SKM-1 treated with dmso at 0.1 percent for 144 hours (cell line): ENCODE results near the gene MYOD1.

Experiments used
- DNase-seq: peaks from one replicate; lab custom pipeline; 2025; ENCODE audit not compliant: unreplicated experiment; lab: John Stamatoyannopoulos, UW

Gene MYOD1

DNA sequence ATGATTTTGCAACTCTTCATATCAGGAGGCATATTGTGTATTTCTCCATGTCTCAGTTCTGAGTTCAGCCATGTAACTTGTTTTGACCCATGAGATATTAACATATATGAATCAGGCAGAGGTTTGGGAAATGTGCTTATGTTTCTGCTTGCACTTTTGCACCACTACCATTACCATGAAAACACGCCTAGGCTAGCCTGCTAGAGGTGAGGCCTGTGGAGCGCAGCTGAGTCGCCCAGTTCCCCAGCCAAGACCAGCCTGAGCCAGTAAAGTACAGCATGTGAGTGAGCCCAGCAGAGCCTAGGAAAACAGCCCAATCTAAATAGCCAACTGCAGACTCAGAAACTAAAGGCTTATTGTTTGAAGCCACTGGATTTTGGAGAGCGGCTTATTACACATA, 18.4 kb upstream of the MYOD1 start:
- DNase-seq = no peak

DNA sequence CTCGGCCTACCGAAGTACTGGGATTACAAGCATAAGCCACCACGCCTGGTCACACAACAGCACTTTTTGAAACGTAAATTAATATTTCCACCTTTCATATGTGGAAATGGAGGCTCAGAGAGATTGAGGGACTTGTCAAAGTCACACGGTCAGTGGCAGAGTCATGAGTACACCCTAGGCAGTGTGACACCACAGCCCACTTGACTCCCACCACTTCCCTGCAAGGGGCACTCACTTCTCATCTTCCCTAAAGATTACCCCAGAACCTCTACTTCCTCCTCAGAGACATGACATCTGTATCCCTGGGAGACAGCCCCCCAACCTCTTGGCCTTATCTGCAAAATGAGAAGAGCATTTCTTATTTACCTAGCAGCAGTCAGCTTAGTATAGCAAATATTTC, 16.5 kb upstream of the MYOD1 start:
- DNase-seq = no peak

DNA sequence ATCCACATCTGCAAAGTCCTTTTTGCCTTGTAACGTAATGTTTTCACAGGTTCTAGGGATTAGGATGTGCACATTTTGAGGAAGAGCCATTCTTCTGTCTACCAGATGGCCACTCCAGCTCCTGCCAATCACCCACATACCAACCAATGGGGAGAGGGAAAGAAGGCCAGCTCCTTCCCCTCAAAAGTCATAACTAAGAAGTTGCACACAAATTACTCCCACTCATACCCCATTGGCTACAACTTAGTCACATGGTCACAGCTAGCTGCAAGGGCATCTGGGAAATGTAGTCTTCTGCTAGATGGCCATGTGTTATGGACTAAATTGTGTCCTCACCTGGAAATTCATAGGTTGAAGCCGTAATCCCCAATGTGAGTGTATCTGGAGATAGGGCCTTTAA, 15.4 kb upstream of the MYOD1 start:
- no peak for DNase-seq

DNA sequence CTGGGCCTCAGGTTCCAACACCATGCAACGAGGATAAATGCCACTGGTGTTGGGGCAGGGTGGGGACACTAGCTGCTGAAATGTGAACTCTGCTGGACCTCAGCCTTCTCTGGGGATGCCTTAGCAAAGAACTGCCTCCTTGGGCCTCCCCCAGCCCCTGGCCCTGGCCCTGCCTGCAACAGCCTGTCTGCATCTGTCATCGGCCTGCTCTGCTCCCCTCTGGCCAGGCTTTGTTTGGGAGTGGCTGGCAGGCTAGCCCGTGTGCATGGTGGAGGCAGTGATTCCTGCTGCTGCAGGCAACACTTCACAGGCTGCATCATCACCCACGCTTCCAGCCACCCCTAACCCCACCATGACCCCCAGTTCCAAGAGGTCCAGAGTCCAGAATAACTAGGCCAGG, 11.5 kb upstream of the MYOD1 start:
- no peak for DNase-seq

DNA sequence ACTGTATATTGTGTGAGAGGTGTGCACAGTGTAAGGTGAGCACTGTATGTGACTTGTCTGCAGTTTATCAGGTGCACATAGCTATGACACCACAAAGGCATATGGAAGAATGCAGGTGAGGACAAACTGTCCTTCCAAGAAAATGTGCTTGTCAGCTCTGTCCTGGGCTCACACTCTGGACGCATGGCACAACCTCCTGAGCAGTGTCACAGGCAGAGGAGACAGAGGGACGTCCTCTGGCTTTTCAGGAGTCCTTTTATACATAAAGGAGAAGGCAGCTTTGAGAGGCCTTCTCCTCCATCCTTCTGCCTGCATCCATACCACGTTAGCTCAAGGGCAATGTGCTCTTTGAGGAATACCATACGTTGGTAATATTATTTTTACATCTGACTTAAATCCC, 7.5 kb upstream of the MYOD1 start:
- DNase-seq = no peak

DNA sequence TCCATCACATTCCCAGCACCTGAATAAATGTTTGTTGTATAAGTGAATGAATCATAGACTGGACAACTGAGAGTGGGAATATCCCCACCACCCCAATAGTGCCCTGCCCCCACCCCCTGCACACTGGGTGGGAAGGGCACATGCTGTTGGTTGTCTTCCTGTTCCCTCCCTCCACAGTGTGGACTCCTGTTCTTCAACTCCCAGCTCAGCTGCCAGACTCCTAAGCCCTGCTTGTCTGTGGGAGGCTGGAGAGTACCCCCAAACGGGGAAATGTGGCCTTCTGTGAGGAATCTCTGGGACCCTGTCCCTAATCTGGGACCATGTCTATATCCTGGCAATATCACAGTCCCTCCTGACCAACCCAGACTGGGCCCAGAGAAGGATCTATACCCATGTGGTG, 5.5 kb upstream of the MYOD1 start:
- no peak for DNase-seq

DNA sequence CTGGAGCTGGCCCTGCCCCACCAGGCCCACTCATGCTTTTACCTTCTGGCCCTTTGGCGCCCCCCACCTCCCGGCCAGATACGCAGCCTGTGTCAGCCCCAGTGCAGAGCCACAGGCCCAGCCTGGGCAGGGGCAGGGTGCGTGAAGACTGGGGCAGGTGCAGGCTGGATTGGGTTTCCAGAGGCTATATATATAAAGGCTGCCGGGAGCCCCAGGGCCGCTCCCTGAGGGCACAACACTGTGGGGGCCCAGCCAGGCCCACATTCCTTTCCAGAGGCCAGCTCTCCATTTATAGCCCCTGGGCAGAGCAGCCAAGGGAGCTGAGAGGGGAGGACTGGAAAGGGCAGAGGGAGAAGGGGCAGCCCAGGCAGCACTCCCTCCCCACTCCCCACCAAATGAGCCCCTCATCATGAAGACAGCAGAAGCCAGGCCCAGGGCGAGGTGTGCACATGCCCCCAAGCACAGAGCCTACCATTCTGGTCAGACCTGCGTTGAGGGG, 5.0 kb upstream of the MYOD1 start:
- no peak for DNase-seq

DNA sequence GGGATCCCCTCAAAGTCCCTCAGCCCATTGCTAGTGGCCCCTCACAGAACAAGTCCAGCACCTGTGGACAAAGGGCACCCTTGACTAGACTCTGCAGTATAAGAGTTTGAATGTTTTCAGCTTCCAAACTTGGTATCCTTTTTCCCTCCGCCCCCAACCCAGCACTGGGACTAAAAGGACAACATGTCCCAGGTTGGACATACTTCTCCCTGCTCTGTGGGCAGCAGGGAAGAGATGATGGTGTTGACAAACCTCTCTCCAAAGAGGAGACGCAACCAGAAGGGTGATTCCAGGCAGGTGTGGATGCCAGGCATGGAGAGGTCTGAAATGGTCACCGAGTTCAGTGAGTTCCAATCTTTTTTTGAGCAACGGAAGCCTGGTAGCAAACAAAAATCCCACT, 4.5 kb upstream of the MYOD1 start:
- no peak for DNase-seq

DNA sequence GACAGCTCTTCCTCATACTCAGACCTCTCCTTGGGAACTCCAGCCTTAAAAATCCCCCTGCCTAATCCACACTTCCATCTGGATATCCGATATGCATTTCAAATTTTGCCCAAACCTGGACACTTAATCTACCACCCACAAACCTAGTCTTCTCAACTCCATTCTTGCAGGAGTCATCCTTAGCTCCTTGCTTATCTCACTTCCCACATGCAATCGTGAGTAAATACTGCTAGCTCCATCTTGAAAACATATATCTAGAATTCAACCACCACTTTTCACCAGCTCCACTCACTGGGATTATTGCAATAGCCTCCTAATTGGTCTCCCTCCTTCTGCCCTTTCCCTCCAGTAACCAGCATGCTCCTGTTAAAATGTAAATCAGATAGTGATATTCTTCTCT, 2.6 kb upstream of the MYOD1 start:
- DNase-seq = no peak

DNA sequence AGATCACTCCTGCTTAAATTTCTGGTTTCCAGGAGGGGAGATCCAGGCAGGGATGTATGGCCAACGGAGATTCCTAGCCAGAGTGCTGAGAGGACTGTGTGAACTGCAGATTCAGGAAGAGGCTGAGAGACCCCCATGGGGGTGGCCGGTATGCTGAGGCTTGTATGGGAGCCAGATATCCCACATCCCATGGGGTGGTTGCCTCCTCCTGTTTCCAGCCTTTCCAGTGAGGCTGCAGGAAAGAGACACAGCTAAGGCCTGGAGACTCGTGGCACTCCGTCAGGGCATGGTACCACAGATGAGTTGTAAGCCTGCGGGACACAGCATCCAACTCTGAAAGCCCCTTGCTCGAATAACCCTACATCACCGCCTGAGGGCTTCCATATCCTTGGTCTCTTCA, 1.4 kb upstream of the MYOD1 start:
- no peak for DNase-seq

DNA sequence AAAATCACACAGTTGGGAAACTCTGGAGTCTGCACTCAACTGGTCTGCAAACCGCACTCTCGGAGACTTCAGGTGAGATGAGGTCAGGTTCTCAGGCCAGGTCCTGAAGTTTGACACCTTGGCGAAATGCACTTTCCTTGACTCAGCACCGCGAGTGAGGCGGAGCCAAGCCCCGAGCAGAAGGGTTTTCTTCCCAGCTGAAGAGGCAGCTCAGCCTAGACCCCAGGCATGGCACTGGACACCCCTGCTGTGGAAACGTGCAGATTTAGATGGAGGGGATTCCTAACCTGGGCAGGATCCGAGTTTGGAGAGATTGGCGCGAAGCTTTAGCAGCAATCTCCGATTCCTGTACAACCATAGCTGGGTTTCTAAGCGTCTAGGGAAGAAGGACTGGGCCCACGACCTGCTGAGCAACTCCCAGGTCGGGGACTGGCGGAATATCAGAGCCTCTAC, 835 bp upstream of the MYOD1 start:
- DNase-seq = no peak

DNA sequence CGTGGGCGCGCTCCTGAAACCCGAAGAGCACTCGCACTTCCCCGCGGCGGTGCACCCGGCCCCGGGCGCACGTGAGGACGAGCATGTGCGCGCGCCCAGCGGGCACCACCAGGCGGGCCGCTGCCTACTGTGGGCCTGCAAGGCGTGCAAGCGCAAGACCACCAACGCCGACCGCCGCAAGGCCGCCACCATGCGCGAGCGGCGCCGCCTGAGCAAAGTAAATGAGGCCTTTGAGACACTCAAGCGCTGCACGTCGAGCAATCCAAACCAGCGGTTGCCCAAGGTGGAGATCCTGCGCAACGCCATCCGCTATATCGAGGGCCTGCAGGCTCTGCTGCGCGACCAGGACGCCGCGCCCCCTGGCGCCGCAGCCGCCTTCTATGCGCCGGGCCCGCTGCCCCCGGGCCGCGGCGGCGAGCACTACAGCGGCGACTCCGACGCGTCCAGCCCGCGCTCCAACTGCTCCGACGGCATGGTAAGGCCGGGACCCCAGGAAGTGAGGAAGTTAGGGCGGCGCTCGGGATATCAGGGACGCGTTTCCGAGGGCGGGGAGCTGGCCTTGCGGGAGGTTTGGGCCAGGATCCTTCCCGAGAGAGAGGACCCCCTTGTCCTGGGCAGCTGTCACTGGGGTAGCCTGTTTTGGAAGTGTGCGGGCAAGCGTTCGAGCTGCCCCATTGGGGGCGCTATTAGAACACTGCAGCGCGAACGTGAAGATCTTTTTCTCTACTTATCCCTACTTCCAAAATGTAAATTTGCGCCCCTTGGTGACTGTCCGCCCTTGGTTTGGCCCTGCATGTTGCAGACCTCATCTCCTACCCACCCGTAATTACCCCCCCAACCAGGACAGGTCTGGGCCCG, 796 bp downstream of the MYOD1 start:
- no peak for DNase-seq

DNA sequence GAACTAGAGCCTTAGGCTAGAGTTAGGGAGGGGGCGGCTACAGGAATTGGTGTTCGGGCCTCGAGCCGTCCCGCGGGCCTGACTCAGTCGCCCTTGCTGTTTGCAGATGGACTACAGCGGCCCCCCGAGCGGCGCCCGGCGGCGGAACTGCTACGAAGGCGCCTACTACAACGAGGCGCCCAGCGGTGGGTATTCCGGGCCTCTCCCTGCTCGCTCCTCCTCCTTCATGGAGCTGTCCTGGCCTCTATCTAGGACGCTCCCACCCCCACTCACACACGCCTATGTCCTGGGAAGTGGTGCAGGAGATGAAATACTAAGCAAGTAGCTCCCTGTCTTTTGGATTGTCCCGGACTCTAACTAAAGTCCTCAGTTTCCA, 1.4 kb downstream of the MYOD1 start:
- no peak for DNase-seq

DNA sequence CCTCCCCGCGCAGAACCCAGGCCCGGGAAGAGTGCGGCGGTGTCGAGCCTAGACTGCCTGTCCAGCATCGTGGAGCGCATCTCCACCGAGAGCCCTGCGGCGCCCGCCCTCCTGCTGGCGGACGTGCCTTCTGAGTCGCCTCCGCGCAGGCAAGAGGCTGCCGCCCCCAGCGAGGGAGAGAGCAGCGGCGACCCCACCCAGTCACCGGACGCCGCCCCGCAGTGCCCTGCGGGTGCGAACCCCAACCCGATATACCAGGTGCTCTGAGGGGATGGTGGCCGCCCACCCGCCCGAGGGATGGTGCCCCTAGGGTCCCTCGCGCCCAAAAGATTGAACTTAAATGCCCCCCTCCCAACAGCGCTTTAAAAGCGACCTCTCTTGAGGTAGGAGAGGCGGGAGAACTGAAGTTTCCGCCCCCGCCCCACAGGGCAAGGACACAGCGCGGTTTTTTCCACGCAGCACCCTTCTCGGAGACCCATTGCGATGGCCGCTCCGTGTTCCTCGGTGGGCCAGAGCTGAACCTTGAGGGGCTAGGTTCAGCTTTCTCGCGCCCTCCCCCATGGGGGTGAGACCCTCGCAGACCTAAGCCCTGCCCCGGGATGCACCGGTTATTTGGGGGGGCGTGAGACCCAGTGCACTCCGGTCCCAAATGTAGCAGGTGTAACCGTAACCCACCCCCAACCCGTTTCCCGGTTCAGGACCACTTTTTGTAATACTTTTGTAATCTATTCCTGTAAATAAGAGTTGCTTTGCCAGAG, 2.0 kb downstream of the MYOD1 start:
- no peak for DNase-seq

DNA sequence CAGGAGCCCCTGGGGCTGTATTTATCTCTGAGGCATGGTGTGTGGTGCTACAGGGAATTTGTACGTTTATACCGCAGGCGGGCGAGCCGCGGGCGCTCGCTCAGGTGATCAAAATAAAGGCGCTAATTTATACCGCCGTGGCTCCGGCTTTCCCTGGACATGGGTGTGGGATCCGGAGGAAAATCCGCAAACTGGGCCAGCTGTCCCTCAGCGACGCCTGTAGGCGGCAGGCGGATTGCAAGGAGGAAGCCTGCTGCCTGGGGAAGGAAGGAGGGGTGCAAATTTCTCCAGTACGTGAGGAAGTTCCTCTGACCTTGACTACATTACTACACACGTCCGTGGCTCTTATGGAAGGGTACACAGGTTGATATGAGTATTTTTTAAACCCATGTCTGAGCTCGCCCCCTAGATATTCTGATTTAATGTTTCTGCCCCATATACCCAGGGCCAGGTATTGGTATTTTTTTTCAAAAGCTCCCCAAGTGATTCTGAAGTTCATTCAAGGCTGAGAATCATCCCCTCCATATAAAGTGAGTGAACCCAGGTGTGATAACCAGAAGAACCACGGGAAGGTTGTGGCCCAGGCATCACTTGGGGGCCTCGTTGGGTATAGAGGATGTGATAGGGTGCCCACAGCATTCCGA, 2.8 kb downstream of the MYOD1 start:
- DNase-seq = peak; percentile 9

DNA sequence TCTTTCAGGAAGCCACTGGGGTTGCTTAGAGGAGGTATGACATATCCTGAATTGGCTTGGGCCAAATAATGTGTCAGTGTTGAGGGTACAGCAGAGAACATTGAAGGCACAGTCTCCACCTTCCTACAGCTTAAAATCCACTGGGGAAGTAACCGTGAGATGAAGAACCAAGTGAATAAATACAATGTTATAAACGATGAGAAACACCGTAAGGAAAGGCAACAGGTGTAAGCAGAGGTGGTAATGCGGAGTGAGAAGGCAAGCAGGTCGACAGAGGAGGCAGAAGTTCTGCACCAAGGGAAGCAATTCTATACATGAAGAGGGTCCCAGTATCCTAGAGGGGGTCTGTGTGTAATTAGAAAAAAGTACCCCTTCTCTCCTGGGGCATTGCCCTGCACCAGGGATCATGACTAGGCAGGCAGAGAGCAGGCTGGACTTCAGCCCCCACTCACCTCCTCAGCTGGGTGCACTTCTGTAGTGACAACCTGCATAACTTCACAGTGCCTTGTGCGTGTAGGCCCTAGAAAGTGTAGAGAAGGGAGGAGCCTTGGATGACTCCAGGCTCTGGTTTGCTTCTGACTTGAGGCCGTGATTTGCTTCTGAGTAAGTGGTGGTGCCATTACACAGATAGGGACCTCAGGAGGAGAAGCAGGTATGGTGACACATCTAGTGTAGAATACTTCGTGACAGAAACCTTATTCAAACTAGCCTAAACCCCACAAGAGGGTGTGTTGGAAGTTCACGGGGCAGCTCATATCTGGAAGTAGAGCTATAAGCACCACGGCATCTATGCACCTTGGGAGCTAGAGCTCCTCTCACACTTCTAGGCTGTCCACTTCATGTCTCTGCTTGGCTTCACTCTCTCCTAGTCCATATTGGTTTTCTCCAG, 4.9 kb downstream of the MYOD1 start:
- no peak for DNase-seq

DNA sequence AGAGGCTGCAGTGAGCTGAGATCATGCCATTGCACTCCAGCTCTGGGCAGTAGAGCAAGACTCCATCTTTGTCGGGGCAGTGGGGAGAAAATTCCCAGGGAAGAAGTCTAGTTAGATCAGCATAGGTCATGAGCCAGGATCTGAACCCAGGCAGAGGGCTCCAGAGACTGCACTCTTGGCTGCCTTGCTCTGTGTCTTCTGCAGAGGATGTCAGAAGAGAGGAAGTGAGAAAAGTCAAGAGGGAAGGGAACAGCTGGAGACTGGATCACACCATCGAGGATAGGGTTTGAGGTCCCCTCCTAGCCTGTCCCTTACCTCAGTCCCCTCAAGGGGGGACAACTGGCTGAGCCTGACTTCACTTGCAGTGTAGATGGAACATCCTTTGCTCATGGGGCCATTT, 5.8 kb downstream of the MYOD1 start:
- DNase-seq = no peak

DNA sequence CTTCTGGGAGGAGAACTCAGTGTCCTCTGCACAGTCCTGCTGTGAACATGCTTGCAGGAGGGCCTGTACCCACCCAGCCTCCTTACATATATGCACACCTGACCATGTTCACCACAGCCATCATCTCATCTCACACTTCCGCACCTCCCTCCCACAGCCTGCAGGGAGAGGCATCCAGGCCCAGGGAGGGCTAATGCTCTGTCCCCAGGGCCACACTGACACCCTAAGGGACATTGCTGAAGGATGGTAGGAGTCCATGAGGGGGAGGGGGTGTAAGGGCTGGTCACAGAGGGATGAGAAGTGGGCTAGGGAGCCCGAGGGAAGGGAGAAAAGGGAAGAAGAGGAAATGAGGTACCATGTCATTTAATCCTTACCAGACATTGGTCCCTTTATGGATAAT, 10.8 kb downstream of the MYOD1 start:
- DNase-seq = no peak

DNA sequence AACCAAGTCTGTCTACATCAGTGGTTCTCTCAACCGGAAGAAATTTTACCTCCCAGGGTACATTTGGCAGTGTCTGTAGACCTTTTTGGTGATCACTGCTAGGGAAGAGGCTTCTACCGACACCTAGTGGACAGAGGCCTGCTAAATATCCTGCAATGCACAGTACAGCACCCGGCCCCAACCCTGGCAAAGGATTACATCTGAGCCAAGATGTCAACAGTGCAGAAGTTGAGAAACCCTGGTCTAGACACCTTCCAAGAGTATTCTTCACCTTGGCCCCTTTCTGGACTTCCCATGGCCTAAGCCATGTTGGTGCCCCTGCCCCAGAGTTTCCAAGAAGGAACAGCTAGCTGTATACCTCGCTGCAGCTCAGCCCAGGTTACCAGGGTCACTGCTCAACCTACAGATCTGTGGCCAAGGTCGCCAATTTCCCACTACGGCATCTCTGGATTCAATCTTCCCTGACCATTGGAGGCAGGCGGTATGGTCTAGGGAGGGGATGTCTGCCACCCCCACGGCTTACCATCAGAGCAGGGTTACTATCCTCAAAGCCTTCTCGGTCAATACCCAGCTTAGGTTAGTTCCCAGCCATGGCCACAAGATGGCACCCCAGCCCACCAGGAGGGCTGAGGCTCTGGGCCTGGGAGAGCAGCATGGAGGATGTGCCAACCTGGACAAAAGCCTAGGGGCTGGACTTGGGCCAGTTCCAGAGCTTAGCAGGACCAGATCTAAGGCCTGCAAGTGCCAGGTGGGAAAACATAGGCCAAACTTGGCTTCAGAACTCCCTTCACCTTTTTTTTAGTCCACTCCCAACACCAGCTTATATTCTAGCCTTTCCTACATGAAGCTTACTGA, 11.5 kb downstream of the MYOD1 start:
- DNase-seq = peak; percentile 55

DNA sequence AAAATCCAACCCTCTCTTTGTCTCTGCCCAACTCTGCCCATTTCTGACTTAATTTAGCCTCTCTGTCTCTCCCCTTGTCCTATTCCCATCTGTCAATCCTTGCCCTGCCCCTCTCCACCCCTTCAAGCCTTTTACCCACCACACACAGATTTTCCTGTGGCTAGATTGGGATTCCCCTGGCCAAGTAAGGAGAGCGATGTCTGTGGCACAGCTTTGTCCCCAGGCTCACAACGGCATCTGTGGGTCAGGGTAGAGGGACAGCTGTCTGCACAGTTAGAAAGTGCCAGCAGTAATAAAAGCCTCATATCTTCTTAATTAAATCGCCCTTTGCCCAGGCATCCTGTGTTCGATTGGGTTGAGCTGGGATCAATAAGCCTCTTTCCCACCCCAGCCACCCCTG, 13.9 kb downstream of the MYOD1 start:
- DNase-seq = no peak
